WTC11 (cell line): ENCODE measurements around the gene ARHGEF28. TPM values are rescaled to one million over a fixed set of nuclear protein-coding genes. Genes with fewer than 3 reads are reported as not detected.

Experiments used
- ATAC-seq: fragments of 200-7000 bp; cut with Tn5 transposase; 2 replicates; pipeline ENCODE4 v1.10.0; 2021; ENCODE audit warnings: mild to moderate bottlenecking, moderate library complexity
- CTCF ChIA-PET: fragments of 300-600 bp; sonication (Branson Sonifier 250); formaldehyde crosslinking; loops from one replicate; lab custom pipeline; 2021; ENCODE audit warnings: antibody characterized with exemption; lab: Charles Lee
- POLR2A ChIA-PET: fragments of 350-600 bp; sonication (Branson Sonifier 250); formaldehyde crosslinking; loops from one replicate; lab custom pipeline; 2021; ENCODE audit warnings: antibody characterized with exemption; lab: Charles Lee
- DNase-seq: peaks from one replicate; pipeline ENCODE4 v3.0.0; 2021; ENCODE audit warnings: low spot score
- H3K27ac Mint-ChIP-seq: 2 replicates; pipeline ENCODE4 v1.8.0; 2021; ENCODE audit warnings: mixed read lengths
- H3K27me3 Mint-ChIP-seq: 2 replicates; pipeline ENCODE4 v1.8.0; 2021; ENCODE audit warnings: low read depth, mild to moderate bottlenecking, moderate library complexity, mixed read lengths
- H3K36me3 Mint-ChIP-seq: 2 replicates; pipeline ENCODE4 v1.8.0; 2021; ENCODE audit warnings: mixed read lengths
- H3K4me1 Mint-ChIP-seq: 2 replicates; pipeline ENCODE4 v1.8.0; 2022; ENCODE audit warnings: mixed read lengths
- H3K4me3 Mint-ChIP-seq: 2 replicates; pipeline ENCODE4 v1.8.0; 2021; ENCODE audit warnings: mild to moderate bottlenecking, moderate library complexity, mixed read lengths
- H3K9me3 Mint-ChIP-seq: 2 replicates; pipeline ENCODE4 v1.8.0; 2021; ENCODE audit warnings: mixed read lengths
- CBFB ChIP-seq: sonication (generic); formaldehyde crosslinking; IDR thresholded peaks from 2 replicates; pipeline ENCODE4 v1.8.1; 2022; ENCODE audit warnings: mild to moderate bottlenecking, low read depth, missing genetic modification reagents
- CDX4 ChIP-seq: fragments of 250-450 bp; sonication (Bioruptor Pico); IDR thresholded peaks from 2 replicates; pipeline ENCODE4 v1.9.0; 2021; ENCODE audit warnings: moderate library complexity, mild to moderate bottlenecking, inconsistent platforms, borderline replicate concordance
- CREB1 ChIP-seq: sonication (generic); formaldehyde crosslinking; IDR thresholded peaks from 2 replicates; pipeline ENCODE4 v1.8.0; 2023; ENCODE audit warnings: mild to moderate bottlenecking, missing genetic modification reagents
- FOXK1 ChIP-seq: sonication (generic); formaldehyde crosslinking; IDR thresholded peaks from 2 replicates; pipeline ENCODE4 v1.8.0; 2022; ENCODE audit warnings: mild to moderate bottlenecking, moderate library complexity, missing genetic modification reagents
- MAX ChIP-seq: sonication (generic); formaldehyde crosslinking; IDR thresholded peaks from 2 replicates; pipeline ENCODE4 v1.8.0; 2022; ENCODE audit warnings: mild to moderate bottlenecking, missing genetic modification reagents
- NFATC4 ChIP-seq: fragments of 250-450 bp; sonication (Bioruptor Pico); IDR thresholded peaks from 2 replicates; pipeline ENCODE4 v1.9.0; 2021; ENCODE audit warnings: mild to moderate bottlenecking
- NFE2L1 ChIP-seq: sonication (generic); formaldehyde crosslinking; IDR thresholded peaks from 2 replicates; pipeline ENCODE4 v1.8.1; 2023; ENCODE audit warnings: missing genetic modification reagents
- NR2C2 ChIP-seq: sonication (generic); formaldehyde crosslinking; IDR thresholded peaks from 2 replicates; pipeline ENCODE4 v1.8.0; 2022; ENCODE audit warnings: mild to moderate bottlenecking, missing genetic modification reagents
- OVOL2 ChIP-seq: fragments of 250-450 bp; sonication (Bioruptor Pico); IDR thresholded peaks from 2 replicates; pipeline ENCODE4 v1.9.0; 2021; ENCODE audit warnings: mild to moderate bottlenecking, borderline replicate concordance
- PRDM15 ChIP-seq: sonication (generic); formaldehyde crosslinking; IDR thresholded peaks from 2 replicates; pipeline ENCODE4 v1.8.0; 2022; ENCODE audit warnings: missing genetic modification reagents
- SMAD3 ChIP-seq: sonication (generic); formaldehyde crosslinking; IDR thresholded peaks from 2 replicates; pipeline ENCODE4 v1.8.0; 2022; ENCODE audit warnings: missing genetic modification reagents, mild to moderate bottlenecking, borderline replicate concordance
- SMAD4 ChIP-seq: sonication (generic); formaldehyde crosslinking; IDR thresholded peaks from 2 replicates; pipeline ENCODE4 v1.8.0; 2022; ENCODE audit warnings: mild to moderate bottlenecking, missing genetic modification reagents
- SOX15 ChIP-seq: fragments of 250-450 bp; sonication (Bioruptor Pico); IDR thresholded peaks from 2 replicates; pipeline ENCODE4 v1.9.0; 2021; ENCODE audit warnings: mild to moderate bottlenecking
- TEAD4 ChIP-seq: sonication (generic); formaldehyde crosslinking; IDR thresholded peaks from 2 replicates; pipeline ENCODE4 v1.8.0; 2022; ENCODE audit warnings: mild to moderate bottlenecking, missing genetic modification reagents
- USF1 ChIP-seq: sonication (generic); formaldehyde crosslinking; IDR thresholded peaks from 2 replicates; pipeline ENCODE4 v1.8.0; 2022; ENCODE audit warnings: mild to moderate bottlenecking, missing genetic modification reagents
- ZBTB43 ChIP-seq: sonication (generic); formaldehyde crosslinking; IDR thresholded peaks from 2 replicates; pipeline ENCODE4 v1.8.1; 2023; ENCODE audit warnings: mild to moderate bottlenecking, missing genetic modification reagents
- ZMAT4 ChIP-seq: fragments of 250-450 bp; sonication (Bioruptor Pico); IDR thresholded peaks from 2 replicates; pipeline ENCODE4 v1.9.0; 2021; ENCODE audit warnings: mild to moderate bottlenecking
- ZNF138 ChIP-seq: sonication (generic); formaldehyde crosslinking; conservative IDR thresholded peaks from 2 replicates; pipeline ENCODE4 v1.8.1; 2022; ENCODE audit warnings: mild to moderate bottlenecking, moderate library complexity, missing genetic modification reagents
- total RNA-seq: library from RNA; stranded (reverse); gene quantifications from 3 replicates; pipeline ENCODE4 v1.2.3, GENCODE V29; 2021

The ARHGEF28 gene
- total RNA-seq, 1 experiment from 2014 or later, result 0.96 TPM

- ATAC-seq, result no peak
- POLR2A ChIA-PET, result no interaction called here
- Mint-ChIP-seq H3K4me3 (no peak overlapping the region), H3K27ac (no peak overlapping the region), H3K27me3 (no peaks in the 10 kb centered on the region), H3K4me1 (no peaks in the 10 kb centered on the region), H3K36me3 (no peaks in the 10 kb centered on the region), H3K9me3 (no peaks in the 10 kb centered on the region)
- TF ChIP-seq NFATC4 (CRISPR knock-in tag) (no peak), FOXK1 (CRISPR knock-in tag) (no peak), CREB1 (CRISPR knock-in tag) (no peak), CDX4 (no peak), SOX15 (no peak), NR2C2 (CRISPR knock-in tag) (no peak)
- CTCF ChIA-PET, result no interaction called here
- no peak for DNase-seq
Observed at GRCh38 chr5:73915345-73915744, 289.3 kb downstream of the ARHGEF28 start.

GRCh38 chr5:73917433-73917832 is 291.4 kb downstream of the ARHGEF28 start:
- Mint-ChIP-seq H3K36me3 (no peaks in the 10 kb centered on the region), H3K4me3 (no peak overlapping the region), H3K4me1 (0 out of 2 replicates have a peak, but pooled peaks cover 4% of the 10 kb centered on the region), H3K27ac (no peak overlapping the region), H3K9me3 (no peaks in the 10 kb centered on the region), H3K27me3 (no peaks in the 10 kb centered on the region)
- CTCF ChIA-PET, result no interaction called here
- POLR2A ChIA-PET, result no interaction called here
- ATAC-seq (no peak), DNase-seq (no peak)
- TF ChIP-seq ZNF138 (no peak), PRDM15 (no peak), MAX (CRISPR knock-in tag) (no peak), SMAD3 (CRISPR knock-in tag) (no peak), USF1 (CRISPR knock-in tag) (no peak), ZMAT4 (CRISPR knock-in tag) (no peak), SMAD4 (CRISPR knock-in tag) (no peak), TEAD4 (no peak), CBFB (CRISPR knock-in tag) (no peak), NFE2L1 (CRISPR knock-in tag) (no peak), NFATC4 (CRISPR knock-in tag) (no peak), ZBTB43 (no peak), NR2C2 (CRISPR knock-in tag) (no peak)

GRCh38 chr5:73917891-73918290 is 291.9 kb downstream of the ARHGEF28 start:
- no peak overlapping the region for H3K4me3 Mint-ChIP-seq
- no peak for TF ChIP-seq OVOL2 (CRISPR knock-in tag)
- ATAC-seq, result no peak
- ChIA-PET CTCF (no interaction called here), POLR2A (no interaction called here)
- peaks cover 7% of the 10 kb centered on the region for H3K4me1 Mint-ChIP-seq
- no peaks in the 10 kb centered on the region for H3K27me3 Mint-ChIP-seq
- H3K27ac Mint-ChIP-seq, result no peak overlapping the region
- H3K9me3 Mint-ChIP-seq, result no peaks in the 10 kb centered on the region
- no peak for DNase-seq
- H3K36me3 Mint-ChIP-seq, result no peaks in the 10 kb centered on the region
